IPS-18a (cell line): ENCODE results near the gene HOXD11.

Experiments used
- H3K27ac ChIP-seq: one replicate; pipeline ENCODE4 v1.5.1; 2013; ENCODE audit warnings: low read length
- H3K27me3 ChIP-seq: one replicate; pipeline ENCODE4 v1.6.1; 2013; ENCODE audit warnings: mild to moderate bottlenecking, low read length; ENCODE audit not compliant: control insufficient read depth, insufficient read depth
- H3K36me3 ChIP-seq: one replicate; pipeline ENCODE4 v1.6.1; 2013; ENCODE audit warnings: low read depth, low read length; ENCODE audit not compliant: control insufficient read depth
- H3K4me1 ChIP-seq: one replicate; pipeline ENCODE4 v1.6.1; 2013; ENCODE audit warnings: low read depth, low read length; ENCODE audit not compliant: control insufficient read depth
- H3K4me3 ChIP-seq: one replicate; pipeline ENCODE4 v1.5.1; 2013; ENCODE audit warnings: low read length
- H3K9ac ChIP-seq: one replicate; pipeline ENCODE4 v1.6.1; 2013; ENCODE audit warnings: mild to moderate bottlenecking, low read length, moderate library complexity
- H3K9me3 ChIP-seq: one replicate; pipeline ENCODE4 v1.6.1; 2013; ENCODE audit warnings: low read depth, low read length; ENCODE audit not compliant: control insufficient read depth

HOXD11 gene

DNA sequence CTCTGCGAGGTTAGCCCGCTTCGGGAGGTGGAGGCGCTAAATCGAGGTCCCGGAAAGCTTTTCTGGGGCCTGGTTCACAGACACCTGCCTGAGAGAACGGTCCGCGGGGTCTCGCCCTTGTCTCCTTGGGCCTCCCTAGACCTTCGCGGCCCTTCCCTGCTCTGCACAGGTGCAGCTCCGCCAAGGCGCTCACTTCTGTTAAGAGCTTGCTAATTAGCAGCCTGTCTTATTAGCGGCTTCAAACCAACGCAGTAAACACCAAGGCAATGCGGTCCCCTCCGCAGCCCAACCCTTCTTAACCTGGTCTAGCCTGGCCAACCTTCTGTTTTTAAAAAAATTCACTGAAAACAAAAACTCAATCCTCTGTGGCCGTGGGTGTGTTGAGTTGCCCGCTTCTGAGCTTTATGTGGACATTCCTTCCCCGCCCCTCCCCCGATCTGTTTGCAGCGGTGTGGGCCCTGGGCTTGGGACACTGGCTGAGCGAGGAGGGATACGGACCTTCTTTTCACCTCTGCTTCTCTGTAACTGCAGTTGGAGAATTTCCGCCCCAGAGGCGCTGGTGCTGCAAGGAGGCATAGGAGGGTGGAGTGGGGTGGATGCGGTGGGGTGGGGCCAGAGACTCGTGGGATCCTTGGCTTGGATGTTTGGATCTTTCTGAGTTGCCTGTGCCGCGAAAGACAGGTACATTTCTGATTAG lies 40.9 kb downstream of the HOXD11 start:
- Histone ChIP-seq H3K27me3 (peaks cover 100% of the 10 kb centered on the region), H3K9ac (no peak overlapping the region), H3K4me1 (no peaks in the 10 kb centered on the region), H3K27ac (no peak overlapping the region), H3K9me3 (no peaks in the 10 kb centered on the region), H3K36me3 (no peaks in the 10 kb centered on the region), H3K4me3 (no peak overlapping the region)

DNA sequence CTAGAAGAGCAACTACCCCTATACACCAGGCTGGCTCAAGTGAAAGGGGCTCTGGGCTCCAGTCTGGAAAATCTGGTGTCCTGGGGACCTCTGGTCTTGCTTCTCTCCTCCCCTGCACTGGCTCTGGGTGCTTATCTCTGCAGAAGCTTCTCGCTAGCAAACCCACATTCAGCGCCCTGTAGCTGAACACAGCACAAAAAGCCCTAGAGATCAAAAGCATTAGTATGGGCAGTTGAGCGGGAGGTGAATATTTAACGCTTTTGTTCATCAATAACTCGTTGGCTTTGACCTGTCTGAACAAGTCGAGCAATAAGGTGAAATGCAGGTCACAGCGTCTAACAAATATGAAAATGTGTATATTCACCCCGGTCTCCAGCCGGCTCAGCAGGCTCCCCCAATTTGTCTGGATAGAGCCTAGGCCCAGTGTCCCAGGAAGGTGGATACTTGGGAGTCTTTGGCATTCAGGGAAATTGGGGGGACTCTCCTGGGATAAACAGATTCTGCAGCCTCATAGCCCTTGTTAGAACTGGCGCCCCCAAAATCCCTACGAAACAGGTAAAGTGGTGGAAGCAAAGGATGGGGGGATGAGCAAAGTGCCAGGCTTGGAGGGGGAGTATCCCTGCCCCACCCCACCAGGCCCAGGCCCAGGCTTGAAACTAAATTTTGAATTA lies 41.8 kb downstream of the HOXD11 start:
- no peak overlapping the region for H3K4me3 ChIP-seq
- no peaks in the 10 kb centered on the region for H3K9me3 ChIP-seq
- H3K36me3 ChIP-seq: no peaks in the 10 kb centered on the region
- no peaks in the 10 kb centered on the region for H3K4me1 ChIP-seq
- H3K27me3 ChIP-seq: peaks cover 100% of the 10 kb centered on the region
- no peak overlapping the region for H3K9ac ChIP-seq
- H3K27ac ChIP-seq: no peak overlapping the region

DNA sequence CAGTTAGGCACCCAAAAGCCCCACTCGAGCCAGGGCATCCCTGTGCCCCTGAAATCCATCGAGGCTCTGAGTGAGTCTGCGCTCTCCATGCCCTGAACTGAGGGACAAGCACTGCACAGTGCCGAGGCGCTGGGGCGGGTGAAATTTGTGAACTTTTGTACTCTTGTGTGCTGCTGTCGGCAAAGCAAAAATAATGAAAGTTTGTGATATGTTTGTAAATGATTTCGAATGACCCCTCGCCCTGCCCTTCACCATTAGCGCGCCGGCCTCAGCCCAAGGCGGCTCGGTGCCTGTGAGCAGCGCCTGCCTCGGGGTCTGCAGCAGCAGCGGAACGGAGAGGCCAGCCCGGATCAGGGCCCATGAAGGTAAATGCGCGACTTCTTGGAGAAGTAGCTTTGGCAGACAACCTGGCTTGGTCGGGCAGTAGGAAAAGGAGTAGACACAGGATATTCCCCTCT lies 42.4 kb downstream of the HOXD11 start:
- no peak overlapping the region for H3K4me3 ChIP-seq

DNA sequence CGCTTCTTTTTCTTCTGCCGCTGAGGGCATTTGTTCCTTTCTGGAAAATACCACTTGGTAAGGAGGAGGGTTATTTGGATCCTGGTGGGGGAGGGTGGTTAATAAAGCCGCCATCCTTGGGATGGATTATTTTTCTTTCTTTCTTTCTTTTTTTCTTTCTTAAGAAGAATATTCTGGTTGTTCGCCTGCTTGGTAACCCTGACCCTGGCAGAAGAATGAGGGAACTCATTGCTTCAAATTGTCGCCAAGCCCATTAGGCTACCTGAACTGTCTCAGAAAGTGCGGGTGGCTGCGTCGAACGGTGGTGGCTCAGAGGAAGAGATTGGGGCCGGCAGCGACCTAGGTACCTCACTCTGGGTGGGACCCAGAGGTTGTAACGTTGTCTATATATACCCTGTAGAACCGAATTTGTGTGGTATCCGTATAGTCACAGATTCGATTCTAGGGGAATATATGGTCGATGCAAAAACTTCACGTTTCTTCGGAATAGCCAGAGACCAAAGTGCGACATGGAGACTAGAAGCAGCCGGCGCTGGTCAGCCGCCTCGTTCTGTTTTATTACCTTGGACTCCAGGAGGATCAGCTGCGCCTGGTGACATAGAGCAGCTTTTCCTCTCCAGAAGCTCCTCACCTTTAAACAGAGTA lies 43.0 kb downstream of the HOXD11 start:
- Histone ChIP-seq H3K36me3 (no peaks in the 10 kb centered on the region), H3K4me3 (no peak overlapping the region), H3K9me3 (peaks cover 3% of the 10 kb centered on the region), H3K27ac (no peak overlapping the region), H3K9ac (no peak overlapping the region), H3K4me1 (peaks cover under 1% of the 10 kb centered on the region), H3K27me3 (peaks cover 100% of the 10 kb centered on the region)

More for the DNA sequence above, 42.4 kb downstream of the HOXD11 start:
- Histone ChIP-seq H3K9me3 (no peaks in the 10 kb centered on the region), H3K27ac (no peak overlapping the region), H3K27me3 (peaks cover 100% of the 10 kb centered on the region), H3K4me1 (no peaks in the 10 kb centered on the region), H3K9ac (no peak overlapping the region), H3K36me3 (no peaks in the 10 kb centered on the region)

DNA sequence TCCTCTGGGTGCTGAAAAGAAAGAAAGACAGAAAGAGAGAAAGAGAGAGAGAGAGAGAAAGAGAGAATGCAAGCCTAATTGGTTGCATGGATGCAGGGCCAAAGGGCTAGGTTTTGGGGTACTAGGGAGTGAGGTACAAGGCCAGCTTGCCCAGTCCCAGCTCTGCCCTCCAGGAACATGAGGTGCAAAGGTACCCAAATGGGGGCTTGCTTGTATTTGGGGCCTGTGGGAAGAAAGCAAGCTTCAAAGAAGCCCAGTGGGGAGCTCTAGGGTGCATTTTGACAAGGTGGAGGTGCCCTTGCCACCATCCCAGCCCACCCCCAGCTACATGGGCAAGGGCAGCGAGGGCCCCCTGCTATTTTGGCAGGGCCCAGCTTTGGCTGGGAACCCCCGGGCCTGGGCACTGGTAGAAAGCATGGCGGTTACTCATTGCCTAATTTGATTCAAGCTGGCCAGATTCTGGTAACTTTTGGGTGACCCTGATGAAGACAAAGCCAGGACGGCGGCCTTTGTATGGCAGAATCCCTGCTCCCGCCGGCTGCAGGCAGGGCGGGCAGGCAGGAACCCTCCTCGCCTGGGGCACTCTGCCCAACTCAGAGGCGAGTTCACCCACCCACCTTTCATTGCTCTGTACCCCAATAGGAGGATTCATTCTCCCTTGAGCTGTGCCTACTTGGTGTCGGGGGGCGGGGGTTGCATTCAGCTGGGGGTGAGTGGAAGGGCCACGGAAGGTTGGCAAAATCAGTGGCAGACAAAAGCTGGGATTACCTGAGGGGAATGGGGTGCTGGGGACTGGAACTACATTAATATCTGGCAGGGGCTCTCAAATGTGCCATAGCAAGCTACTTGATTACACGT lies 43.7 kb downstream of the HOXD11 start:
- H3K27ac ChIP-seq: no peak overlapping the region
- no peaks in the 10 kb centered on the region for H3K36me3 ChIP-seq
- H3K9ac ChIP-seq: no peak overlapping the region
- H3K4me3 ChIP-seq: peak overlapping the region; percentile 17
- peaks cover 7% of the 10 kb centered on the region for H3K4me1 ChIP-seq
- peaks cover 3% of the 10 kb centered on the region for H3K9me3 ChIP-seq
- H3K27me3 ChIP-seq: peaks cover 100% of the 10 kb centered on the region

DNA sequence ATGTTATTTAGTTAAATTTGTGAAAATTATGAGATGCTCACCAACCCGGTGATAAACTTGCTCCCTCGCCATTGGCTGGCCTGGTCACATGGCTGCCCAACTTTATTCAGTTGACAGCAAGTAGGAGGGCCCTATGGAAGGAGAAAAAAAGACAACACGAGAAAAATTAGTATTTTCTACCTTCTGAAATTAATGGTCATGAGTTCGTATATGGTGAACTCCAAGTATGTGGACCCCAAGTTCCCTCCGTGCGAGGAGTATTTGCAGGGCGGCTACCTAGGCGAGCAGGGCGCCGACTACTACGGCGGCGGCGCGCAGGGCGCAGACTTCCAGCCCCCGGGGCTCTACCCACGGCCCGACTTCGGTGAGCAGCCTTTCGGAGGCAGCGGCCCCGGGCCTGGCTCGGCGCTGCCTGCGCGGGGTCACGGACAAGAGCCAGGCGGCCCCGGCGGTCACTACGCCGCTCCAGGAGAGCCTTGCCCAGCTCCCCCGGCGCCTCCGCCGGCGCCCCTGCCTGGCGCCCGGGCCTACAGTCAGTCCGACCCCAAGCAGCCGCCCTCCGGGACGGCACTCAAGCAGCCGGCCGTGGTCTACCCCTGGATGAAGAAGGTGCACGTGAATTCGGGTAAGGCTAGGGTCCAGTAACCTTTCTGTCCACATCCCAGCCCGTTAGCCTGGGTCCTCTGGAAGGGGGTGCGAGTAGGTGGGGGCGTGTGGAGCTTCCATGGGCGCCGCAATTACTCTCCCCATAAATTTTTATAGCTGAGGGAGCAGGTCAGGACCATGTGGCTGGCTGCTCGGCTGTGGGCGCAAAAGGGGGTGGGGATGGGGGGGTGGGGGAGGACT lies 44.6 kb downstream of the HOXD11 start, which contains the start of gene HOXD4:
HOXD4 (plus strand) TSS at position 109 of the 846 bp plus-strand sequence; CDS start at position 193, 84 bp downstream.
- H3K4me1 ChIP-seq: peaks cover 7% of the 10 kb centered on the region
- H3K9ac ChIP-seq: no peak within 1 kb of the TSS
- no peaks in the 10 kb centered on the region for H3K36me3 ChIP-seq
- peak within 1 kb of the TSS; percentile 17 for H3K4me3 ChIP-seq
- H3K27me3 ChIP-seq: peaks cover 100% of the 10 kb centered on the region
- no peak within 1 kb of the TSS for H3K27ac ChIP-seq
- H3K9me3 ChIP-seq: peaks cover 3% of the 10 kb centered on the region

DNA sequence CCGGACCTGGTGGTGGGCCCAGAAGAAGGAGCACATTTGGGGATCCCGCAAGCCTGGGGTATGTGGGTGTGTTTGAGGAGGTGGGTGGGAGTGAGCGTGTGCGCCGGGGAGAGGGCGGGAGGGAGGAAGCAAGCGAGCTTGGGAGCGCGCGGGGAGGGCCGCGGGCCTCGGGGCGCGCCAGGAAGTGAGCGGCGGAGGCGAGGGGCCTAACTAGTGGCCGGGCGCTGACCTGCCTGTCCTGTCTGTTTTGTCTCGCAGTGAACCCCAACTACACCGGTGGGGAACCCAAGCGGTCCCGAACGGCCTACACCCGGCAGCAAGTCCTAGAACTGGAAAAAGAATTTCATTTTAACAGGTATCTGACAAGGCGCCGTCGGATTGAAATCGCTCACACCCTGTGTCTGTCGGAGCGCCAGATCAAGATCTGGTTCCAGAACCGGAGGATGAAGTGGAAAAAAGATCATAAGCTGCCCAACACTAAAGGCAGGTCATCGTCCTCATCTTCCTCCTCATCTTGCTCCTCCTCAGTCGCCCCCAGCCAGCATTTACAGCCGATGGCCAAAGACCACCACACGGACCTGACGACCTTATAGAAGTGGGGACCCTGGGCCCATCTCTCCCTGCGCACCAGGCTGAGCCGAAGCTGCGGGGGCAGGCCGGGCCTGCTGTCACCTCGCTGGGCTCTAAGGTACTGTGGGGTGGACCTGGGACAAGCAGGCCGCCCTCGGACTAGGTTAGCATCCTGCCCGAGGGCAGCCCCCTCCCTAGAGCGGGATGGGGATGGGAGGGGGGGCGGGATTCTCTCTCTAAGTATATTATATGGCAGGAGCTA lies 45.5 kb downstream of the HOXD11 start:
- H3K27me3 ChIP-seq: peaks cover 100% of the 10 kb centered on the region
- peaks cover 7% of the 10 kb centered on the region for H3K4me1 ChIP-seq
- H3K4me3 ChIP-seq: no peak overlapping the region
- no peak overlapping the region for H3K27ac ChIP-seq
- peaks cover 3% of the 10 kb centered on the region for H3K9me3 ChIP-seq
- no peak overlapping the region for H3K9ac ChIP-seq
- no peaks in the 10 kb centered on the region for H3K36me3 ChIP-seq

DNA sequence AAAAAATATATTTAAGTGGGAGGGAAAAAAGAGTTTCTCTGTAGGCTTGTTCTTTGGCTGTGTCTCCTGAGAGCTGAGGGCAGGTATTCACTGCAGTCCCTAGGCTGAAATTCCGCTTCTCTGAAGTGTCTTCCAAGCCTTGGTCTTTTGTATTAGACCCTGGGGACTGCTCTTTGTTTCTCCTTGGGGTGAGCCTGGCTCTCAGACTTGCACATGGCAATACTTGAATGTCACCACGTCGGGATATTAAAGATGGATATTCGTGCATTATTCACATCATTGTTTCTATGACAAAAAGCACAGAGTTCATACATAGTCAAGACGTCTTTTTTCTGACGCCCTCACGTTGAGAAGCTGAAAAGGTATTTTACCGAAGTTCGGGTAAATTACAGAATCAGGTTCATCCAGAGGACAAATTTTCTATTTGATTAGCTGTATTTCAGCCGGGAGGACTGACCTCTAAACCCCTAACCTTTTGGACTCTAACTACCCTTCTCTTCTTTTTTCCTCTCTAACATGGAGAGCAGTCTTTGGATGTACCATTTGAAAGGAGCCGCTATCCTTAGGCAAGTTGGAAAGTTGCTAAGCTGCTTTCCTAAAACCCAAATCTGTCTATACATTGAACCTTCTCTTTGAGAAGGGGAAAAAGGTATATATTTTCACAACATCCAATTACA lies 47.6 kb downstream of the HOXD11 start:
- no peaks in the 10 kb centered on the region for H3K36me3 ChIP-seq
- peaks cover 100% of the 10 kb centered on the region for H3K27me3 ChIP-seq
- H3K9me3 ChIP-seq: peaks cover 3% of the 10 kb centered on the region

DNA sequence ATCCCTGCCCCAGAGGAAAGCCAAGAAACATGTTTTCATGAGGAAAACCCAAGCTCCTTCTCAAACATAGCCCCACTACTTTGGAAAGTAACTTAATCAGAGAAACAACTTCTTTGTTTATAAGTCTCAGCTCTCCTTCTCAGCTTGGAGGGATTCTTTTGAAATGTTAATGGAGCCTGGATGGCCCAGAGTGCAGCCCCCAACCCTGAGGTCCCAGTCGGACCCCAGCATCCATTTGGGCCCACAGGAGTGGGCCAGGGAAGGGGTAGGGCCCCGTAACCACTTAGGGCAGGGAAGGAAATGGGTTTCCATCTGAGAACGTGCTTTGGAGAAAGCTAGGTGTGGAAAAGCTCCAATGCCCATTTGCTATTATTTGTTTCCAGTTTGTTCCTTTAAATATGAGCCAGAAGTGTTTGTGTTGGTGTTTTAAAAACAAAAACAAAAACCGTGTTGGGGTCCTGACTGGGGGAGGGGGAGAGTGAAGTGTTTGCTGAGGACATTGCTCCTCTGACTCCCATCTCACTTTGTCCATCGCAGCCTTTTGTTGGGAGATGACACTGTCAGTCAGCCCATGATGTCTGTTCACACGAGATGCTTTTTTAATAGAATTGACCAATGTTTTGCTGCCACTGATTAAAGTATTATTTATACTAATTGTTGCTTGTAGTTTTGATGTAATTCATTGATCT lies 48.4 kb downstream of the HOXD11 start:
- H3K27ac ChIP-seq: no peak overlapping the region
- peaks cover 7% of the 10 kb centered on the region for H3K4me1 ChIP-seq
- H3K9me3 ChIP-seq: peaks cover 3% of the 10 kb centered on the region
- no peaks in the 10 kb centered on the region for H3K36me3 ChIP-seq
- no peak overlapping the region for H3K4me3 ChIP-seq
- no peak overlapping the region for H3K9ac ChIP-seq
- H3K27me3 ChIP-seq: peaks cover 100% of the 10 kb centered on the region

More for the DNA sequence above, 47.6 kb downstream of the HOXD11 start:
- Histone ChIP-seq H3K4me3 (no peak overlapping the region), H3K27ac (no peak overlapping the region), H3K9ac (no peak overlapping the region), H3K4me1 (peaks cover 7% of the 10 kb centered on the region)
